Stimulated activated CD4-positive, alpha-beta T cell treated with anti-CD3 and anti-CD28 coated beads, TNF-alpha, amount 100 ng/mL, for 24 hours (primary cell): ENCODE measurements around the gene CHURC1.

Experiments
- DNase-seq, 3 experiments: peaks; one replicate each; pipeline ENCODE4 v3.0.0-alpha.2; 2020; ENCODE audit warnings: low read depth in 3 of 3

Gene CHURC1

GRCh38 chr14:64914237-64915028 lies at the start of gene CHURC1:
CHURC1 (plus strand) TSS chr14:64914455; CDS start chr14:64914496, 41 bp downstream.
- peak; percentile 94 to 98 (median 98) for DNase-seq

- no peak for DNase-seq
These were observed 49.1 kb upstream of the CHURC1 start for GRCh38 chr14:64865109-64865508.

- no peak for DNase-seq
These were observed 48.3 kb upstream of the CHURC1 start for GRCh38 chr14:64865992-64866391.

- DNase-seq, result no peak
These were observed 47.1 kb upstream of the CHURC1 start for GRCh38 chr14:64867182-64867581.

GRCh38 chr14:64868379-64868778 lies 45.9 kb upstream of the CHURC1 start:
- no peak for DNase-seq

- no peak for DNase-seq
These were observed 45.4 kb upstream of the CHURC1 start for GRCh38 chr14:64868841-64869240.

- DNase-seq, result no peak
These were observed 44.1 kb upstream of the CHURC1 start for GRCh38 chr14:64870160-64870559.

GRCh38 chr14:64871344-64871743 lies 42.9 kb upstream of the CHURC1 start:
- DNase-seq, result no peak

GRCh38 chr14:64873506-64874219 lies 40.6 kb upstream of the CHURC1 start:
- no peak for DNase-seq

- DNase-seq, result no peak
These were observed 38.9 kb upstream of the CHURC1 start for GRCh38 chr14:64875350-64875749.

GRCh38 chr14:64877846-64878245 lies 36.4 kb upstream of the CHURC1 start:
- DNase-seq, result no peak

GRCh38 chr14:64878837-64879634 lies 35.2 kb upstream of the CHURC1 start:
- DNase-seq, result peak in 1 of 3 experiments; percentile 5

- peak; percentile 31 to 73 (median 37) for DNase-seq
These were observed 34.5 kb upstream of the CHURC1 start, which contains the start of gene SPTB for GRCh38 chr14:64879635-64880220. SPTB (minus strand) TSS chr14:64879907; CDS start chr14:64823094, 56,813 bp downstream.

GRCh38 chr14:64880221-64881121 lies 33.8 kb upstream of the CHURC1 start:
- DNase-seq, result peak; percentile 18 to 64 (median 48)

- no peak for DNase-seq
These were observed 28.7 kb upstream of the CHURC1 start for GRCh38 chr14:64885559-64885958.

GRCh38 chr14:64889352-64889751 lies 24.9 kb upstream of the CHURC1 start:
- no peak for DNase-seq

GRCh38 chr14:64891173-64891838 lies 22.9 kb upstream of the CHURC1 start:
- no peak for DNase-seq

GRCh38 chr14:64891839-64892375 lies 22.3 kb upstream of the CHURC1 start:
- DNase-seq, result peak in 1 of 3 experiments; percentile 23

GRCh38 chr14:64899958-64900357 lies 14.3 kb upstream of the CHURC1 start:
- no peak for DNase-seq

- no peak for DNase-seq
These were observed 8.2 kb upstream of the CHURC1 start for GRCh38 chr14:64906022-64906421.
